ENCODE results near the gene RUBCNL. TPM values are rescaled to one million over a fixed set of nuclear protein-coding genes. Genes with fewer than 3 reads are reported as not detected.
"Not testable (repeated sequence)": the region's sequence is repeated elsewhere in the genome, so short reads cannot be mapped to it uniquely, and the experiment has no call there.

The RUBCNL gene, protein sequence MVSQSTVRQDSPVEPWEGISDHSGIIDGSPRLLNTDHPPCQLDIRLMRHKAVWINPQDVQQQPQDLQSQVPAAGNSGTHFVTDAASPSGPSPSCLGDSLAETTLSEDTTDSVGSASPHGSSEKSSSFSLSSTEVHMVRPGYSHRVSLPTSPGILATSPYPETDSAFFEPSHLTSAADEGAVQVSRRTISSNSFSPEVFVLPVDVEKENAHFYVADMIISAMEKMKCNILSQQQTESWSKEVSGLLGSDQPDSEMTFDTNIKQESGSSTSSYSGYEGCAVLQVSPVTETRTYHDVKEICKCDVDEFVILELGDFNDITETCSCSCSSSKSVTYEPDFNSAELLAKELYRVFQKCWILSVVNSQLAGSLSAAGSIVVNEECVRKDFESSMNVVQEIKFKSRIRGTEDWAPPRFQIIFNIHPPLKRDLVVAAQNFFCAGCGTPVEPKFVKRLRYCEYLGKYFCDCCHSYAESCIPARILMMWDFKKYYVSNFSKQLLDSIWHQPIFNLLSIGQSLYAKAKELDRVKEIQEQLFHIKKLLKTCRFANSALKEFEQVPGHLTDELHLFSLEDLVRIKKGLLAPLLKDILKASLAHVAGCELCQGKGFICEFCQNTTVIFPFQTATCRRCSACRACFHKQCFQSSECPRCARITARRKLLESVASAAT
- polyA plus RNA-seq (2012; rRNA removed): 0.07 and 0.10 TPM in 2 replicates
- 0.07 and 0.12 TPM in 2 replicates for polyA plus RNA-seq (2012; cell fraction: cytosol; rRNA removed)
- 0.18 and 0.24 TPM in 2 replicates for polyA plus RNA-seq (2012; cell fraction: nucleus; rRNA removed)

DNA sequence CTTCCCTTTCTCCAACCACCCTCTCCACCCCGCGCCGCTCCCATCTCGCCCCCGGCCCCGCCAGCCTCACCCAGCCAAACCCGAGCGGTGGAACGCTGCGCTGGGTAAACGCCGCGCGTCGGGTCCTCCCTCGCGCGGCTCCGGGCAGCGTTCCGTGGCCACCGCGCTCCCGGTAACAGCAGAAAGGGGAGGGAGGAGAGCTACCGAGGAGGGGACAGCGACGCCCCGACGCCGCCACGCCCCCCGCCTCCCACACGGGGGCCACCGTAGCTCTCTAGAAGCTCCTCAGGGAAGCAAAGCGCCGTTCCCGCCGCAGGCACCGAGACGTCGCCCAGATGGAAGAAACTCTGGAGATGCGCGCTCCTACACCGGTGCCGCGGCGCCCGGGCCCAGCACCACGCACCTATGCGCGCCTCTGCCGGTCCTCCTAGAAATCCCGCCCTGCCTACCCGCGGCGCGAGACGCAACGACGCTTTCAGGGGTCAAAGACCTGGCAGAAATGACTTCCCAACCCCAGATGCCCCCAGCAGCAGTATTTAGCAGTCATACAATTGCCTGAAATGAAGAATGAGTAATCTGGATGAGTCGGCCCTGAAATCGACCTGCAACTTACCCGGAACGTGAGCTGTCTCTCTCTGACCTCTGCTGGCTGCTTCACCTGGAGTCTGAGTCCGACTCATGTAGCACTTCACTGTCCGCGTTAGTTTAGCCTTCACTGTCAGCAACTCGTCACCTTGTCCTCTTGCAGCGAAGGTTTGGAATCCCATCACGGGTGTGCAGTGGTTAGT, at the start of gene RUBCNL:
TSS of gene RUBCNL (minus strand) at position 189 of the 788 bp plus-strand sequence. CDS start 14,777 bp downstream, outside the sequence.
- no peaks in the 10 kb centered on the region for H3K36me3 ChIP-seq (replicated peaks in 1 of 2; ENCODE audit: control insufficient read depth in 1 of 2, insufficient read depth in 2 of 2, low read length in 1 of 2)
- H2AFZ ChIP-seq (ENCODE audit: low read depth): peak within 1 kb of the TSS; percentile 75; the same call in 1 of the 2 replicates
- H3K27ac ChIP-seq (ENCODE audit: low read depth in 2 of 2, low read length in 1 of 2): no peak within 1 kb of the TSS
- POLR2A ChIA-PET: no interaction called here
- H3K9ac ChIP-seq: no peak within 1 kb of the TSS
- TF ChIP-seq MXI1 (IDR thresholded peaks at IDR 0.05; ENCODE audit: low read depth, low read length) (no peak), MEF2A (IDR thresholded peaks at IDR 0.05; ENCODE audit: borderline replicate concordance, low read depth) (no peak), RXRA (IDR thresholded peaks at IDR 0.05; ENCODE audit: borderline replicate concordance, low read depth) (no peak), GATA2 (CRISPR knock-in tag; IDR thresholded peaks at IDR 0.05) (no peak), CHD2 (IDR thresholded peaks at IDR 0.05; ENCODE audit: low read length, partially characterized antibody) (no peak), USF1 (IDR thresholded peaks at IDR 0.05; ENCODE audit: borderline replicate concordance, low read depth) (no peak), FOXJ3 (CRISPR knock-in tag; IDR thresholded peaks at IDR 0.05) (no peak), NFIC (IDR thresholded peaks at IDR 0.05; ENCODE audit: borderline replicate concordance) (no peak), RFX5 (IDR thresholded peaks at IDR 0.05; ENCODE audit: low read length) (no peak), ZBTB33 (IDR thresholded peaks at IDR 0.05; ENCODE audit: borderline replicate concordance, low read depth) (no peak), FOXM1 (IDR thresholded peaks at IDR 0.05; ENCODE audit: low read depth) (no peak)
- TF ChIP-seq, protein P1, sequence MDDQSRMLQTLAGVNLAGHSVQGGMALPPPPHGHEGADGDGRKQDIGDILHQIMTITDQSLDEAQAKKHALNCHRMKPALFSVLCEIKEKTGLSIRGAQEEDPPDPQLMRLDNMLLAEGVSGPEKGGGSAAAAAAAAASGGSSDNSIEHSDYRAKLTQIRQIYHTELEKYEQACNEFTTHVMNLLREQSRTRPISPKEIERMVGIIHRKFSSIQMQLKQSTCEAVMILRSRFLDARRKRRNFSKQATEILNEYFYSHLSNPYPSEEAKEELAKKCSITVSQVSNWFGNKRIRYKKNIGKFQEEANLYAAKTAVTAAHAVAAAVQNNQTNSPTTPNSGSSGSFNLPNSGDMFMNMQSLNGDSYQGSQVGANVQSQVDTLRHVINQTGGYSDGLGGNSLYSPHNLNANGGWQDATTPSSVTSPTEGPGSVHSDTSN (IDR thresholded peaks at IDR 0.05): no peak
- TF ChIP-seq, protein P2, sequence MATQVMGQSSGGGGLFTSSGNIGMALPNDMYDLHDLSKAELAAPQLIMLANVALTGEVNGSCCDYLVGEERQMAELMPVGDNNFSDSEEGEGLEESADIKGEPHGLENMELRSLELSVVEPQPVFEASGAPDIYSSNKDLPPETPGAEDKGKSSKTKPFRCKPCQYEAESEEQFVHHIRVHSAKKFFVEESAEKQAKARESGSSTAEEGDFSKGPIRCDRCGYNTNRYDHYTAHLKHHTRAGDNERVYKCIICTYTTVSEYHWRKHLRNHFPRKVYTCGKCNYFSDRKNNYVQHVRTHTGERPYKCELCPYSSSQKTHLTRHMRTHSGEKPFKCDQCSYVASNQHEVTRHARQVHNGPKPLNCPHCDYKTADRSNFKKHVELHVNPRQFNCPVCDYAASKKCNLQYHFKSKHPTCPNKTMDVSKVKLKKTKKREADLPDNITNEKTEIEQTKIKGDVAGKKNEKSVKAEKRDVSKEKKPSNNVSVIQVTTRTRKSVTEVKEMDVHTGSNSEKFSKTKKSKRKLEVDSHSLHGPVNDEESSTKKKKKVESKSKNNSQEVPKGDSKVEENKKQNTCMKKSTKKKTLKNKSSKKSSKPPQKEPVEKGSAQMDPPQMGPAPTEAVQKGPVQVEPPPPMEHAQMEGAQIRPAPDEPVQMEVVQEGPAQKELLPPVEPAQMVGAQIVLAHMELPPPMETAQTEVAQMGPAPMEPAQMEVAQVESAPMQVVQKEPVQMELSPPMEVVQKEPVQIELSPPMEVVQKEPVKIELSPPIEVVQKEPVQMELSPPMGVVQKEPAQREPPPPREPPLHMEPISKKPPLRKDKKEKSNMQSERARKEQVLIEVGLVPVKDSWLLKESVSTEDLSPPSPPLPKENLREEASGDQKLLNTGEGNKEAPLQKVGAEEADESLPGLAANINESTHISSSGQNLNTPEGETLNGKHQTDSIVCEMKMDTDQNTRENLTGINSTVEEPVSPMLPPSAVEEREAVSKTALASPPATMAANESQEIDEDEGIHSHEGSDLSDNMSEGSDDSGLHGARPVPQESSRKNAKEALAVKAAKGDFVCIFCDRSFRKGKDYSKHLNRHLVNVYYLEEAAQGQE (IDR thresholded peaks at IDR 0.05; ENCODE audit: low read depth, low read length): no peak
- peak; percentile 74 for DNase-seq
- no peaks in the 10 kb centered on the region for H4K20me1 ChIP-seq (ENCODE audit: insufficient read depth)
- H3K4me3 ChIP-seq (ENCODE audit: low read depth in 2 of 2, low read length in 1 of 2): peak within 1 kb of the TSS; percentile 43 to 60
- CTCF ChIA-PET: no interaction called here
- peaks cover 12% of the 10 kb centered on the region; the same call in 1 of the 2 replicates for H3K27me3 ChIP-seq (ENCODE audit: insufficient read depth)
- no peaks in the 10 kb centered on the region for H3K9me3 ChIP-seq
- H3F3A ChIP-seq (replicated peaks; ENCODE audit: insufficient read depth): no peaks in the 10 kb centered on the region
- H3K79me2 ChIP-seq (ENCODE audit: insufficient read depth): no peaks in the 10 kb centered on the region
- WGBS (ENCODE audit: low lambda C conversion rate): 1% methylated on average over 20 of the region's 70 CpGs
- peaks cover 5 to 8% of the 10 kb centered on the region in 2 experiments; a peak in 2 of 4 replicates for H3K4me1 ChIP-seq (ENCODE audit: control insufficient read depth in 1 of 2, insufficient read depth in 2 of 2, low read depth in 1 of 2, low read length in 1 of 2)
- peak within 1 kb of the TSS; percentile 80 for H3K4me2 ChIP-seq
- H3K9me2 ChIP-seq: no peaks in the 10 kb centered on the region

DNA sequence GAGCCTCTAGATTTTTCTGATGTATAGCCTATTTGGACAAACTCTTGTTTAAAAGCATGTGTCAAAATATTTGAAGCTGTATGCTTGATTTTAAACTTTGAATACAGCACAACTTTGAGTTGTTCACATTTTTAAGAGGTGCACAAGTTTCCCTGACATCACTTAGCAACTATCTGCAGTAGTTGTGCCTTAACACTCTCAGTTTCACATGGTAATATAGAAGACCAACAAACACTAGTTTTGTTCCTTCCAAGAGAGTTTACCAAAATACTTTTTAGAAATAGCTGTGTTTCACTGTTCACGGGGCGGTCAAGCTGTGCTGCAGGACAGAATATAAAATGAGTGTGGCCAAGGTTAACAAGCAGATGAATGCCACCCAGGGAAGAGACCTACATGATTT, 42.5 kb upstream of the RUBCNL start:
- 89% methylated on average over 2 of the region's 2 CpGs for WGBS (ENCODE audit: low lambda C conversion rate)
- H3K9me2 ChIP-seq; H3K9me3 ChIP-seq; H3K4me1 ChIP-seq (ENCODE audit: control insufficient read depth in 1 of 2, insufficient read depth in 2 of 2, low read depth in 1 of 2, low read length in 1 of 2); H3K4me3 ChIP-seq (ENCODE audit: low read depth in 2 of 2, low read length in 1 of 2); H3F3A ChIP-seq (replicated peaks; ENCODE audit: insufficient read depth); POLR2A ChIA-PET; H3K27ac ChIP-seq (ENCODE audit: low read depth in 2 of 2, low read length in 1 of 2); H2AFZ ChIP-seq (ENCODE audit: low read depth); H3K36me3 ChIP-seq (replicated peaks in 1 of 2; ENCODE audit: control insufficient read depth in 1 of 2, insufficient read depth in 2 of 2, low read length in 1 of 2); H3K27me3 ChIP-seq (ENCODE audit: insufficient read depth); DNase-seq; H3K4me2 ChIP-seq; H3K9ac ChIP-seq; H4K20me1 ChIP-seq (ENCODE audit: insufficient read depth); CTCF ChIA-PET; H3K79me2 ChIP-seq (ENCODE audit: insufficient read depth): not testable (repeated sequence)
